Fibroblast of mammary gland (primary cell): ENCODE measurements around the gene ACACB.

Source experiments
- DNase-seq: peaks from one replicate; pipeline ENCODE4 v3.0.0-alpha.2; 2010; ENCODE audit warnings: low read depth
- H3K4me3 ChIP-seq: 2 replicates; pipeline ENCODE4 v1.5.1; 2011; ENCODE audit warnings: low read depth, mild to moderate bottlenecking, low read length, moderate library complexity; ENCODE audit not compliant: control insufficient read depth
- TF ChIP-seq, protein P1 (sequence below): conservative IDR thresholded peaks from 2 replicates; pipeline ENCODE4 v1.5.1; 2011; ENCODE audit warnings: low read depth, low read length, inconsistent platforms; ENCODE audit not compliant: control insufficient read depth, insufficient read depth

The ACACB gene

DNA sequence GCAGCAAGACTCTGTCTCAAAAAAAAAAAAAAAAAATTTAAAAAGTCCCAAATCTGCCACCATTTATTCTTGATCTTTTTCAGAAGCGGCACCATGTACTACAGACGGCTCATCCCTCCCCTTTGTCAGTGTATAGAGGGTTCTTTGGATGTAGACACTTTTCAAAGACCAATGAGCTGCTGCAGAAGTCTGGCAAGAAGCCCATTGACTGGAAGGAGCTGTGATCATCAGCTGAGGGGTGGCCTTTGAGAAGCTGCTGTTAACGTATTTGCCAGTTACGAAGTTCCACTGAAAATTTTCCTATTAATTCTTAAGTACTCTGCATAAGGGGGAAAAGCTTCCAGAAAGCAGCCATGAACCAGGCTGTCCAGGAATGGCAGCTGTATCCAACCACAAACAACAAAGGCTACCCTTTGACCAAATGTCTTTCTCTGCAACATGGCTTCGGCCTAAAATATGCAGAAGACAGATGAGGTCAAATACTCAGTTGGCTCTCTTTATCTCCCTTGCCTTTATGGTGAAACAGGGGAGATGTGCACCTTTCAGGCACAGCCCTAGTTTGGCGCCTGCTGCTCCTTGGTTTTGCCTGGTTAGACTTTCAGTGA lies 6.5 kb upstream of the ACACB start:
- no peak overlapping the region for H3K4me3 ChIP-seq
- no peak for DNase-seq
- TF ChIP-seq, protein P1, sequence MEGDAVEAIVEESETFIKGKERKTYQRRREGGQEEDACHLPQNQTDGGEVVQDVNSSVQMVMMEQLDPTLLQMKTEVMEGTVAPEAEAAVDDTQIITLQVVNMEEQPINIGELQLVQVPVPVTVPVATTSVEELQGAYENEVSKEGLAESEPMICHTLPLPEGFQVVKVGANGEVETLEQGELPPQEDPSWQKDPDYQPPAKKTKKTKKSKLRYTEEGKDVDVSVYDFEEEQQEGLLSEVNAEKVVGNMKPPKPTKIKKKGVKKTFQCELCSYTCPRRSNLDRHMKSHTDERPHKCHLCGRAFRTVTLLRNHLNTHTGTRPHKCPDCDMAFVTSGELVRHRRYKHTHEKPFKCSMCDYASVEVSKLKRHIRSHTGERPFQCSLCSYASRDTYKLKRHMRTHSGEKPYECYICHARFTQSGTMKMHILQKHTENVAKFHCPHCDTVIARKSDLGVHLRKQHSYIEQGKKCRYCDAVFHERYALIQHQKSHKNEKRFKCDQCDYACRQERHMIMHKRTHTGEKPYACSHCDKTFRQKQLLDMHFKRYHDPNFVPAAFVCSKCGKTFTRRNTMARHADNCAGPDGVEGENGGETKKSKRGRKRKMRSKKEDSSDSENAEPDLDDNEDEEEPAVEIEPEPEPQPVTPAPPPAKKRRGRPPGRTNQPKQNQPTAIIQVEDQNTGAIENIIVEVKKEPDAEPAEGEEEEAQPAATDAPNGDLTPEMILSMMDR: no peak

- H3K4me3 ChIP-seq: peak overlapping the region; percentile 64
- TF ChIP-seq, protein P1: no peak
- peak; percentile 83 for DNase-seq
Observed at GRCh38 chr12:109110988-109111495, 5.3 kb upstream of the ACACB start.

GRCh38 chr12:109112720-109113465 lies 3.5 kb upstream of the ACACB start:
- DNase-seq: no peak
- no peak overlapping the region for H3K4me3 ChIP-seq

GRCh38 chr12:109113661-109114321 lies 2.6 kb upstream of the ACACB start:
- no peak overlapping the region for H3K4me3 ChIP-seq
- DNase-seq: no peak
- TF ChIP-seq, protein P1: no peak

More at GRCh38 chr12:109112720-109113465, 3.5 kb upstream of the ACACB start:
- TF ChIP-seq, protein P1: no peak

- DNase-seq: no peak
- no peak overlapping the region for H3K4me3 ChIP-seq
- TF ChIP-seq, protein P1: no peak
Observed at GRCh38 chr12:109114644-109115043, 1.7 kb upstream of the ACACB start.

- H3K4me3 ChIP-seq: no peak overlapping the region
- DNase-seq: no peak
- TF ChIP-seq, protein P1: no peak
Observed at GRCh38 chr12:109115404-109115757, 1.0 kb upstream of the ACACB start.
